HG03457 (cell line): ENCODE data around the gene ZNF653.

Experiments
- ATAC-seq: cut with Tn5 transposase; IDR thresholded peaks from one replicate; pipeline ENCODE4 v1.9.1; 2021; ENCODE audit warnings: moderate number of reproducible peaks; ENCODE audit not compliant: unreplicated experiment

Gene ZNF653

GRCh38 chr19:11505504-11506100, at the start of gene ZNF653:
Gene ZNF653 (minus strand): TSS chr19:11505839. CDS start chr19:11505786, 53 bp downstream.
- peak; percentile 36 for ATAC-seq

GRCh38 chr19:11555246-11555645, 49.6 kb upstream of the ZNF653 start:
- ATAC-seq = no peak

- ATAC-seq = no peak
Observed at GRCh38 chr19:11554160-11554559, 48.5 kb upstream of the ZNF653 start.

- ATAC-seq = no peak
Observed at GRCh38 chr19:11552666-11553372, 47.2 kb upstream of the ZNF653 start.

GRCh38 chr19:11551603-11552235, 46.1 kb upstream of the ZNF653 start:
- ATAC-seq = no peak

- no peak for ATAC-seq
Observed at GRCh38 chr19:11550265-11550664, 44.6 kb upstream of the ZNF653 start.

GRCh38 chr19:11549386-11549953, 43.8 kb upstream of the ZNF653 start:
- no peak for ATAC-seq

GRCh38 chr19:11547929-11548700, 42.5 kb upstream of the ZNF653 start:
- ATAC-seq = no peak

- no peak for ATAC-seq
Observed at GRCh38 chr19:11541238-11541637, 35.6 kb upstream of the ZNF653 start.

GRCh38 chr19:11540645-11541044, 35.0 kb upstream of the ZNF653 start:
- ATAC-seq = no peak

GRCh38 chr19:11539495-11540365, 34.1 kb upstream of the ZNF653 start:
- no peak for ATAC-seq

- no peak for ATAC-seq
Observed at GRCh38 chr19:11538232-11539036, 32.8 kb upstream of the ZNF653 start, which contains the start of gene CNN1. Gene CNN1 (plus strand): TSS chr19:11538851. CDS start chr19:11538928, 77 bp downstream.

GRCh38 chr19:11535792-11536595, 30.4 kb upstream of the ZNF653 start:
- ATAC-seq = no peak

GRCh38 chr19:11534948-11535347, 29.3 kb upstream of the ZNF653 start:
- no peak for ATAC-seq

- ATAC-seq = no peak
Observed at GRCh38 chr19:11534538-11534937, 28.9 kb upstream of the ZNF653 start.

- ATAC-seq = no peak
Observed at GRCh38 chr19:11530432-11530831, 24.8 kb upstream of the ZNF653 start.

- peak; percentile 83 for ATAC-seq
Observed at GRCh38 chr19:11528551-11529341, 23.1 kb upstream of the ZNF653 start, which contains the start of gene ECSIT. Gene ECSIT (minus strand): TSS chr19:11529134. CDS start chr19:11519170, 9,964 bp downstream.
